ENCODE results near the gene TNRC6B. TPM values are rescaled to one million over a fixed set of nuclear protein-coding genes. Genes with fewer than 3 reads are reported as not detected.
A peak's percentile ranks its signal among the peaks of the same experiment; 100 is the strongest.
"Not testable (repeated sequence)": the region's sequence is repeated elsewhere in the genome, so short reads cannot be mapped to it uniquely, and the experiment has no call there.

The TNRC6B gene
- total RNA-seq, 1 donor: 105 TPM

- DNase-seq (ENCODE audit: low read depth in 2 of 3, low spot score in 2 of 3): no peak
Measured at GRCh38 chr22:40206561-40206960, 28.8 kb downstream of the TNRC6B start.

- DNase-seq (ENCODE audit: low read depth in 2 of 3, low spot score in 2 of 3): peak in 1 of 3 donors; percentile 14
Measured at GRCh38 chr22:40210818-40211217, 33.1 kb downstream of the TNRC6B start.

- DNase-seq (ENCODE audit: low read depth in 2 of 3, low spot score in 2 of 3): no peak
Measured at GRCh38 chr22:40211476-40212054, 33.8 kb downstream of the TNRC6B start.

- no peak for DNase-seq (ENCODE audit: low read depth in 2 of 3, low spot score in 2 of 3)
Measured at GRCh38 chr22:40212121-40212520, 34.4 kb downstream of the TNRC6B start.

- peak in 1 of 3 donors; percentile 54 for DNase-seq (ENCODE audit: low read depth in 2 of 3, low spot score in 2 of 3)
Measured at GRCh38 chr22:40213478-40213877, 35.8 kb downstream of the TNRC6B start.

- DNase-seq (ENCODE audit: low read depth in 2 of 3, low spot score in 2 of 3): peak in 2 of 3 donors; percentile 36 to 65
Measured at GRCh38 chr22:40215266-40215665, 37.5 kb downstream of the TNRC6B start.

- no peak for DNase-seq (ENCODE audit: low read depth in 2 of 3, low spot score in 2 of 3)
Measured at GRCh38 chr22:40216041-40216756, 38.5 kb downstream of the TNRC6B start.

- DNase-seq (ENCODE audit: low read depth in 2 of 3, low spot score in 2 of 3): no peak
Measured at GRCh38 chr22:40218152-40218551, 40.4 kb downstream of the TNRC6B start.

GRCh38 chr22:40218723-40219294, 41.1 kb downstream of the TNRC6B start:
- no peak for DNase-seq (ENCODE audit: low read depth in 2 of 3, low spot score in 2 of 3)

GRCh38 chr22:40220316-40221054, 42.8 kb downstream of the TNRC6B start:
- DNase-seq (ENCODE audit: low read depth in 2 of 3, low spot score in 2 of 3): no peak

- no peak for DNase-seq (ENCODE audit: low read depth in 2 of 3, low spot score in 2 of 3)
Measured at GRCh38 chr22:40221055-40221414, 43.3 kb downstream of the TNRC6B start.

- not testable (repeated sequence) for DNase-seq (ENCODE audit: low read depth in 2 of 3, low spot score in 2 of 3)
Measured at GRCh38 chr22:40222979-40223378, 45.3 kb downstream of the TNRC6B start.

GRCh38 chr22:40224702-40225101, 47.0 kb downstream of the TNRC6B start:
- DNase-seq (ENCODE audit: low read depth in 2 of 3, low spot score in 2 of 3): no peak

GRCh38 chr22:40226620-40227019, 48.9 kb downstream of the TNRC6B start:
- DNase-seq (ENCODE audit: low read depth in 2 of 3, low spot score in 2 of 3): no peak

GRCh38 chr22:40231618-40232313, 54.0 kb downstream of the TNRC6B start:
- no peak for DNase-seq (ENCODE audit: low read depth in 2 of 3, low spot score in 2 of 3)

GRCh38 chr22:40232624-40233023, 54.9 kb downstream of the TNRC6B start:
- DNase-seq (ENCODE audit: low read depth in 2 of 3, low spot score in 2 of 3): no peak

- no peak for DNase-seq (ENCODE audit: low read depth in 2 of 3, low spot score in 2 of 3)
Measured at GRCh38 chr22:40233886-40234285, 56.2 kb downstream of the TNRC6B start.

GRCh38 chr22:40234658-40235057, 56.9 kb downstream of the TNRC6B start:
- no peak for DNase-seq (ENCODE audit: low read depth in 2 of 3, low spot score in 2 of 3)

GRCh38 chr22:40235308-40235707, 57.6 kb downstream of the TNRC6B start:
- DNase-seq (ENCODE audit: low read depth in 2 of 3, low spot score in 2 of 3): no peak

GRCh38 chr22:40236131-40236665, 58.5 kb downstream of the TNRC6B start:
- no peak for DNase-seq (ENCODE audit: low read depth in 2 of 3, low spot score in 2 of 3)

GRCh38 chr22:40237241-40237640, 59.5 kb downstream of the TNRC6B start:
- no peak for DNase-seq (ENCODE audit: low read depth in 2 of 3, low spot score in 2 of 3)
